ENCODE data around the gene RPSA.
"Not testable (repeated sequence)": the region's sequence is repeated elsewhere in the genome, so short reads cannot be mapped to it uniquely, and the experiment has no call there.

Gene RPSA

GRCh38 chr3:39390181-39390580, 16.3 kb upstream of the RPSA start:
- no peak for DNase-seq

DNA sequence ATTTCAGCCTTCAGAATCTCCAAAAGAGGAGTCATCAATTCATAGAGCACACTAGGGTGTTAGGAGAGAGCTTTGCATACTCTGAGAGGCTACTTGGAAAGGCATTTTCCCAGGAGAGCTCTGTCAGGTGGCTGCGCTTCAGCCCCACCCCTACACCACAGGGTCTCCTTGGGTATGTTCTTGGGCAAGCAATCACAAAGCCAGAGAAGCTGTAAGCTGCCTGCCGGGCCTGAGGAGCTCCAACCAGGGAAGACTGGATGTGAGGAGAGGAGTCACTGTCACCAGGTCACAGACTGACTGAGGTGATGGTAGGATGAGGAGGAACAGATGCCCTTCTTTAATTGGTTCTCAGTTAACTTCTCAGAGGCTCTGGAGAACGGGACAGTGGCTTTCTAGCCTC, 9.8 kb upstream of the RPSA start:
- DNase-seq: no peak

DNA sequence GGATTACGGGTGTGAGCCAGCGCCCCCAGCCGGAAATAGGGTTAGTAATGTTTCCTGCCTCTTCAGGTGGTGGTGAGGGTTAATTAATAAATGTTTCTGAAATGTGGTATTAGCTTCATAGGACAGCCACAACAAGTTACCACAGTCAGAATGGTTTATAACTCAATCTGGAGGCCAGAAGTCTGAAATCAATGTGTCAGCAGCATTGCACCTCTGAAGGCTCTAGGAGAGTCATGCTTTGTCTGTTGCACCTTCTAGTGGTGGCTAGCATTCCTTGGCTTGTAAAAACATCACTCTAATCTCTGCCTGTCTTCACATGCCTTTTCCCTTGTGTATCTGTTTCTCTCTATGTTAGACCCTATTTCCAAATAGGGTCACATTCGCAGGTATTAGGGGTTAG, 7.8 kb upstream of the RPSA start:
- no peak for DNase-seq

GRCh38 chr3:39401983-39402382, 4.5 kb upstream of the RPSA start:
- DNase-seq: no peak

DNA sequence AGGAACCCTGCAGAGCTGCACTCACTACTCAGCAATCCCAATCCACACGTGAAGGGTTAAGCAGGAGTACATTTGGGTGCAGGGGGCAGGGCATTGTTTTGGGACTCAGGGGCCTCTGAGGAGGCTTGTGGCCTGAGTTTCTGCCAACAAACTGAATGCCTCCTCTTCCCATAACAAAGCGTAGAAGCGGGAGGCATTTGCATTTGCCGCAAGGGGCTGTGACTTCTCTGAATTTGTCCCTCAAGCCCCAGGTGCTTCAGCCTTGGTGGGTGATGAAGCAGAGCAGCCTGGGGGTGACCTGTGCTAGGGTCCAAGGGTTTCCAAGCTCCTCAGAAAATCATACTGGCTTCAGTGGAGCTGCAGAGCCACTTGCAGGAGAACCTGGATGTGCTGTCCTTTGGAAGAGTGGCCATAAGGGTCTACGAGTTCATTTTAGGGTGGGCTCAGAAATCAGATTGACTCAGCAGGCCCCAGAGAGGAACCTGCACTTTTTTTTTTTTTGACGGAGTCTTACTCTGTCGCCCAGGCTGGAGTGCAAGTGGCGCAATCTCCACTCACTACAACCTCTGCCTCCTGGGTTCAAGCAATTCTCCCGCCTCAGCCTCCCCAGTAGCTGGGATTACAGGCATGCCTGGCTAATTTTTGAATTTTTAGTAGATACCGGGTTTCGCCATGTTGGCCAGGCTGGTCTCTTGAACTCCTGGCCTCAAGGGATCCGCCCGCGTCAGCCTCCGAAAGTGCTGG, 1.4 kb upstream of the RPSA start:
- DNase-seq: no peak

- DNase-seq: no peak
Measured at GRCh38 chr3:39405687-39406367, 693 bp upstream of the RPSA start.

GRCh38 chr3:39407259-39407629, 724 bp downstream of the RPSA start:
- DNase-seq: no peak

DNA sequence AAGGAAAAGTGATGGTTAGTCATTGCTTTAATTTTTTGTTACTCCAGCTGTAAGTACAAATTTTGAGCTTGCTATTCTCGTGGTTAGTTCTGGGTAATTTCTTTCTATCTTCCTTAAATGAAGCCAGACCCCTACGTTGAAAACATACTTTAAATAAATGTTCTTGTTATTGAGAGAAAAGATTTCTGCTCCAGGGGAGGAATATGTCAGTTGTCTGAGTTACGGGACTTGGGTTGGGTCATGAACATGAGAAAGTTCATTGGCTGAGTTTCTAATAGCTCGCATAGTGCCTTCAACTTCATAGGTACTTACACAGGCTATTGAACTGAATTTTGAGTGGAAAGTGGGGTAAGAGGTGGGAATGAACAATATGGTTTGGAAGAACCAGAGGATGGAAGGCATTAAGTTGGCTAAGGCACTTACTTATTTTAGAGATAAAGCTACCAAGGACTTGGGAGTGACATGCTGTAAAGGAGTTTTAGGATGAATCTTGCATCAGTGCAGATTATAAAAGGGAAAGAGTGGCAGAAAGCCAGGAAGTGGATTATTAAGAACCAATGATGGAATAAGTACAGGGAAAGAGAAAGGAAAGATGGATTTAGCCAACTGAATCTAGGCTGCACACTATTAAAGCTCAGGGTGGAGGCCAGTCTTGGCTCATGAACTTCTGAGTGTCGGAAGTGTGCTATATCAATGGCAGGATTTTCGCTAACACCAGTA, 1.4 kb downstream of the RPSA start:
- DNase-seq: no peak

GRCh38 chr3:39408493-39409372, 2.2 kb downstream of the RPSA start:
- DNase-seq: no peak

- no peak for DNase-seq
Measured at GRCh38 chr3:39409514-39410136, 3.1 kb downstream of the RPSA start.

DNA sequence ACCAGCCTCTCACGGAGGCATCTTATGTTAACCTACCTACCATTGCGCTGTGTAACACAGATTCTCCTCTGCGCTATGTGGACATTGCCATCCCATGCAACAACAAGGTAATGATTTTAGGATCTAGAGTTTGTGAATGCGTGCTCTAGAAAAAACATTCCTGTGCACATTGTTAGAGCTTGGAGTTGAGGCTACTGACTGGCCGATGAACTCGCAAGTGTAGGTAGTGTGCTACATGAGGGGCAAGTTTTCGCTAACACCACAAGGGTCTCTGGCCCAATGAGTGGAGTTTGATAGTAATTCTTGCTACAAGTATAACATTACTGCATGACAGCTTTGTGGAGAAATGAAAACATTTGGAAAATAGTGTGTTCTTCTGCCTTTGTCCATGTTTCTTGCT, 4.4 kb downstream of the RPSA start:
- no peak for DNase-seq

- DNase-seq: no peak
Measured at GRCh38 chr3:39412668-39413260, 6.2 kb downstream of the RPSA start.

DNA sequence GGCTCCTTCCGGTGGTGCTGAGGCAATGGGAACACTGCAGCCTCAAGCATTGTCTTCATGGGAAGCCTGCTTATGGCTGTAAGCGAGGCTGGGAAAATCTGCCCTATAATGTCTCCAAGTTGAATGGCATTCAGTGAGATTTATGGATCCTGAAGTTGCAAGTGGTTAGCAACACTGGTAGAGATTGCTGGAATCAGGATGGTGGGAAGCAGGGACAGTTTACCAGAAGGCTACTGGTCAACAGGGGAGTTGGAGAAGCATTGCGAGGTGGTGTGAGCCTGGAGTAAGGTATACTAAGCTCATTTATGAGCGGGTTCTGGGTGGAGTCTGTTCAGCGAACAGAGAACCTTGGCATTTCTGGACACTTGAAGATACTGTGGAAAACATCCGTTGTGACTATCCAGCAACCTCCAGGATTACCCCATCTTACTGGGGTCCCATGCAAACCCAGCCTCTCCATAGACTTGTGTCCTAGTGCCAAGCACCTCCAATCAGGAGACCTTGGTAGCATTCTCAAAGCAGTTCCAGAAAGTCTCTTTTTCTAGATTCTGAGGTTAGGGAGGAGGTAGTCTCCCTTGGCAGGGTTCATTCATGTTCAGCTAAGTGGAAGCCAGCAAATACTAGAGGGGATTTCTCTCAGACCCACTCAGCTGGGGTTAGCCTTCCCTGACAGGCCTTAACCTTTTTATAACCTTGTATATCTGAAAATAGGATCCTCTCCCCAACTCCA, 7.3 kb downstream of the RPSA start:
- DNase-seq: no peak

GRCh38 chr3:39414421-39414907, 7.9 kb downstream of the RPSA start:
- no peak for DNase-seq

GRCh38 chr3:39415302-39415701, 8.8 kb downstream of the RPSA start:
- not testable (repeated sequence) for DNase-seq

DNA sequence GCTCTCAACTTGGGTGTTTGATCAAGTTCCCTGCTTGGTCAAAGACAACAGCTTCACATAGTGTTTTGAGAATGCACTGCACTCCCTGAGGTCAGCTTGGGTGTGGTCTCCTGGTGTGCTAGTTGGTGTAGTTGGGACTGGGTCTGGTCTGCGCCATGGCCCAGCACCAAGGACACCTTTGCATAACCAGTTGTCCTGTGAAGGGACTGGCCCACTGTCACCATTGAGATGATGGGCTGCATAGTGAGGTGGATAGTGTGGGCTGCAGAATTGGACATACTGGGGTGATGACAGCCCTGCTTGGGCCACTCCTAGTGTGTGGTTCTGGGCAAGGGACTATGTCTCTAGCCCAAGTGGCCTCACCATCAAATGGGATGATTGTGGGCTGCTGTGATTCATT, 9.5 kb downstream of the RPSA start:
- no peak for DNase-seq

DNA sequence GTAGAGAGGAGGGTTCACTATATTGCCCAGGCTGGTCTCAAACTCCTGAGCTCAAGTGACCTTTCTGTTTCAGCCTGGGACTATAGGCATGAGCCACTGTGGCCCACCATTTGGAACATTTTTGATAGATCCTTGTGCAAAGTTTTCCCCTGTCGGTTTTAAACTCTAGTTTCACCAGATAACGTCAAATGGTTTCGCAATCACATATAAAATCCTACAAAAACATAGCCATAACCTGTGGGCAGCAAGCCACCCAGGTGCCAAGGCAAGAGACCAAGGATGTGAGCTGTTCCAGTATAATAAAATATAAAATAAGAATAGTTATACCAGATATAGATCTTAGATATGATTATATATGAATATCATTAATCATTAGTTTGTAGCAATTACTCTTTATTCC, 10.5 kb downstream of the RPSA start:
- DNase-seq: not testable (repeated sequence)

GRCh38 chr3:39418556-39419225, 12.2 kb downstream of the RPSA start:
- DNase-seq: not testable (repeated sequence)

DNA sequence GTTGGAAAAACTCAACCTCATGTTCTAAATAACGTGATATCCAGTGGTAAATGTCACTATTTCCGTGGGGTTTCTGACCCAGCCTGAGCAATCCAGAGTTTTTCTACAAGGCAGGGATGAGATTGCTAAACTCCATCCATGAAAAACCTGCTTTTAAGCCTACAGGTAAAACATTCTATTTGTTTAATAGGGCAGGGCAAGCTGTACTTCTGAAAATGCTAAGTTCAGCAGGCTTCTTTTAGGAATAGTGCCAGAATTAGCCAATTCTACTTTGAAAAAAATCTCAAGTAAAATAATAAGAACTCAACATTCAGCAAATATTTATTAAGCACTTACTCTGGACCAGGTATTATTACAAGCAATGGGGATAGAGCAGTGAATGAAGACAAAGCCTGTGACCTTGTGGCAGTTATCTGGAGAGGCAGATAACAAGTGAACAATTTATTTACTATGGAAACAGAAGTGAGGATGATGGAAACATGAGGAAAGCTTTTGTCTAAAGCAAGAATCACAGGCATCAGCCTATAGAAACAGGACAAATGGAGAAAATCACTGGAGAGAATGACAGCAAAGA, 13.3 kb downstream of the RPSA start:
- DNase-seq: no peak

DNA sequence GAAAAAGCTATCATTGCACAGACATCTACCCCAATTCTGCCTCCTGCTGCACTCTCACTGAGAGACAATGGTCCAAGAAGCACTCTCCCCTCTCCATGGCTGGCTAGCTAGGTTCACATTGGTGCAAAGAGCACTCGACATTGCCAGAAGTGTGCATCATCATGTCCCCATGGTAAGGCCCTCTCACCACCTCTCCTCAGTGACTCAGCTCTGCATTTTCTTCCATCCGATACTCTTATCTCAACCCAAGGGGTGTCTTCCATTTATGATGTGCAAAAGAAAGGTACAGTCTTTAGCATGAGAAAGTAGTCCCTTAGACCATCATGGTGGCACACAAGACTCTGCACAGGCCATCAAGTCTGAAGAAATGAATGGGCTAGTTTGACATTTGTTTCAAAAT, 14.0 kb downstream of the RPSA start:
- DNase-seq: no peak
